Endothelial cell of umbilical vein (primary cell): ENCODE measurements around the gene MFRP. TPM values are rescaled to one million over a fixed set of nuclear protein-coding genes. Genes with fewer than 3 reads are reported as not detected.
A peak's percentile ranks its signal among the peaks of the same experiment; 100 is the strongest.

Source experiments
- BruUV-seq: library from RNA; stranded (reverse); fragments of 400-500 nt; replicated peaks from 2 replicates; lab custom pipeline; 2021; lab: Mats Ljungman, UMichigan
- CTCF ChIA-PET: fragments of 300-600, 350-600 bp; sonication (Branson Sonifier 250); formaldehyde crosslinking; loops from one replicate; lab custom pipeline; 2021; ENCODE audit warnings: antibody characterized with exemption, inconsistent platforms; lab: Charles Lee
- POLR2A ChIA-PET: fragments of 300-600, 350-600 bp; sonication (Branson Sonifier 250); formaldehyde crosslinking; loops from one replicate; lab custom pipeline; 2021; ENCODE audit warnings: antibody characterized with exemption, inconsistent platforms; lab: Charles Lee
- DNase-seq: peaks from one replicate; pipeline ENCODE4 v3.0.0-alpha.2; 2011; ENCODE audit warnings: low read depth, low spot score
- FAIRE-seq: peaks from 2 replicates; lab custom pipeline; 2011; peaks lifted over from hg19 to GRCh38; lab: Jason Lieb, UNC
- H2AFZ ChIP-seq: 2 replicates; pipeline ENCODE4 v1.6.0; 2012; ENCODE audit warnings: low read depth, low read length, control low read depth, inconsistent platforms
- H3K27ac ChIP-seq: 2 replicates; pipeline ENCODE4 v1.5.1; 2011; ENCODE audit warnings: low read depth, mild to moderate bottlenecking, control low read depth, low read length, moderate library complexity; ENCODE audit not compliant: insufficient read depth
- H3K27me3 ChIP-seq, 2 experiments: 2 replicates each; pipeline versions ENCODE4 v1.6.0 to v1.6.1; 2011; ENCODE audit warnings: low read length in 2 of 2, mixed read lengths in 1 of 2; ENCODE audit not compliant: control insufficient read depth in 2 of 2, insufficient read depth in 2 of 2
- H3K36me3 ChIP-seq, 2 experiments: 2 replicates in 1 of 2; 3 replicates in 1 of 2; pipeline ENCODE4 v1.5.1; 2011; ENCODE audit warnings: low read length in 2 of 2, mild to moderate bottlenecking in 1 of 2, moderate library complexity in 1 of 2; ENCODE audit not compliant: control insufficient read depth in 2 of 2, insufficient read depth in 2 of 2; ENCODE audit errors: extremely low read depth in 1 of 2
- H3K4me1 ChIP-seq: 3 replicates; pipeline ENCODE4 v1.5.1; 2011; ENCODE audit warnings: mild to moderate bottlenecking, low read length; ENCODE audit not compliant: control insufficient read depth, insufficient read depth; ENCODE audit errors: extremely low read depth
- H3K4me2 ChIP-seq: 2 replicates; pipeline ENCODE4 v1.6.1; 2011; ENCODE audit warnings: low read length, control low read depth, mixed read lengths; ENCODE audit not compliant: insufficient read depth
- H3K4me3 ChIP-seq, 3 experiments: fragments of 200-600 bp in 1 of 3; sonication (generic), shearing (Covaris generic) in 1 of 3; replicated peaks in 1 of 3; 2 replicates each; pipeline ENCODE4 v1.5.1; 2011 to 2016; ENCODE audit warnings: control low read depth in 3 of 3, low read length in 3 of 3, mild to moderate bottlenecking in 2 of 3, inconsistent platforms in 1 of 3, low read depth in 1 of 3, moderate library complexity in 1 of 3; ENCODE audit not compliant: insufficient read depth in 1 of 3
- H3K79me2 ChIP-seq: 2 replicates; pipeline ENCODE4 v1.6.0; 2012; ENCODE audit warnings: low read length, inconsistent platforms; ENCODE audit not compliant: control insufficient read depth, insufficient read depth
- H3K9ac ChIP-seq: replicated peaks from 2 replicates; pipeline ENCODE3; 2011; ENCODE audit warnings: low read length, control low read depth; ENCODE audit not compliant: insufficient read depth; ENCODE audit errors: extremely low read depth
- H3K9me1 ChIP-seq: replicated peaks from 3 replicates; pipeline ENCODE4 v1.6.0; 2011; ENCODE audit warnings: mild to moderate bottlenecking, low read length; ENCODE audit not compliant: control insufficient read depth, insufficient read depth; ENCODE audit errors: extremely low read depth
- H3K9me3 ChIP-seq: replicated peaks from 2 replicates; pipeline ENCODE4 v1.5.1; 2012; ENCODE audit warnings: low read length, inconsistent platforms; ENCODE audit not compliant: control insufficient read depth, insufficient read depth
- H4K20me1 ChIP-seq: replicated peaks from 2 replicates; pipeline ENCODE3; 2011; ENCODE audit warnings: mild to moderate bottlenecking, low read length; ENCODE audit not compliant: control insufficient read depth, insufficient read depth; ENCODE audit errors: extremely low read depth
- CTCF ChIP-seq, 2 donors: IDR thresholded peaks; 1 replicate in 1 of 2; 2 replicates in 1 of 2; pipeline ENCODE4 v1.5.1; 2011; ENCODE audit warnings: low read length in 2 of 2, mild to moderate bottlenecking in 2 of 2, moderate library complexity in 2 of 2, control low read depth in 1 of 2, inconsistent platforms in 1 of 2, low read depth in 1 of 2; ENCODE audit not compliant: insufficient read depth in 1 of 2; ENCODE audit errors: extremely low read depth in 1 of 2
- EZH2 ChIP-seq: IDR thresholded peaks from 2 replicates; pipeline ENCODE4 v1.6.1; 2012; ENCODE audit warnings: borderline replicate concordance, low read depth, mild to moderate bottlenecking, moderate library complexity, low read length, inconsistent platforms; ENCODE audit not compliant: severe bottlenecking
- FOS ChIP-seq: IDR thresholded peaks from 2 replicates; pipeline ENCODE4 v1.6.1; 2011; ENCODE audit warnings: mild to moderate bottlenecking, low read length, moderate library complexity, borderline replicate concordance; ENCODE audit not compliant: insufficient read depth
- GATA2 ChIP-seq: IDR thresholded peaks from 2 replicates; pipeline ENCODE4 v1.7.0; 2011; ENCODE audit warnings: low read depth, mild to moderate bottlenecking, moderate library complexity, mixed read lengths, low read length; ENCODE audit not compliant: insufficient read length, insufficient read depth
- JUN ChIP-seq: IDR thresholded peaks from 2 replicates; pipeline ENCODE4 v1.6.1; 2011; ENCODE audit warnings: borderline replicate concordance, low read depth; ENCODE audit not compliant: insufficient read length, insufficient read depth
- MAX ChIP-seq: IDR thresholded peaks from 2 replicates; pipeline ENCODE4 v1.6.1; 2011; ENCODE audit not compliant: insufficient read depth, insufficient read length
- MYC ChIP-seq: IDR thresholded peaks from one replicate; pipeline ENCODE4 v1.6.1; 2011; ENCODE audit warnings: mild to moderate bottlenecking, low read depth, low read length
- POLR2A ChIP-seq: IDR thresholded peaks from 2 replicates; pipeline ENCODE4 v1.6.1; 2012; ENCODE audit warnings: low read depth, mild to moderate bottlenecking, control low read depth, low read length
- POLR2AphosphoS5 ChIP-seq: IDR thresholded peaks from 2 replicates; pipeline ENCODE4 v1.6.1; 2012; ENCODE audit warnings: low read depth, mild to moderate bottlenecking, control low read depth, low read length, moderate library complexity; ENCODE audit not compliant: insufficient read depth
- dilution Hi-C: fragments of 300-500 bp; cut with MboI; formaldehyde crosslinking; loops from one replicate; pipeline ENCODE4 v1.15.0; 2019; ENCODE audit warnings: low sequenced_read_pairs; ENCODE audit not compliant: extremely low pct_ligation_motif_present
- intact Hi-C: fragments of 100-400 bp; cut with micrococcal nuclease; formaldehyde crosslinking; loops from one replicate; pipeline ENCODE4 v1.10.0; 2022
- polyA plus RNA-seq, 4 experiments: library from polyadenylated mRNA; depleted of rRNA in 3 of 4; stranded (reverse) in 3 of 4; unstranded in 1 of 4; fragments of >200 nt; gene quantifications; 2 replicates each; pipeline versions ENCODE4 v1.2.1 to v1.2.3, GENCODE V29; 2011 to 2012; ENCODE audit warnings: missing spikeins in 1 of 4
- total RNA-seq: library from RNA; stranded (reverse); gene quantifications from 2 replicates; pipeline ENCODE4 v1.2.3, GENCODE V29; 2021

MFRP gene
- total and polyA plus RNA-seq, 2 donors (not counting 3 experiments of a cell fraction or from before 2014, with no cell fraction given), result 0.08 TPM; not detected in 1

GRCh38 chr11:119381181-119381988 is 34.9 kb upstream of the MFRP start, which contains the start of gene USP2:
TSS of gene USP2 (minus strand) at chr11:119381690. CDS start at chr11:119373480, 8,210 bp downstream.
- dilution Hi-C loops, result no loop called here
- Histone ChIP-seq H3K9ac (peak within 1 kb of the TSS; percentile 17), H3K9me3 (no peaks in the 10 kb centered on the region), H3K9me1 (no peaks in the 10 kb centered on the region), H3K4me3 (peak within 1 kb of the TSS in 2 of 3 experiments; percentile 41 to 51), H4K20me1 (no peaks in the 10 kb centered on the region), H3K27me3 (peaks cover 7 to 14% of the 10 kb centered on the region in 2 experiments), H3K4me1 (peaks cover 10% of the 10 kb centered on the region), H3K79me2 (no peaks in the 10 kb centered on the region), H3K36me3 (no peaks in the 10 kb centered on the region), H3K27ac (no peak within 1 kb of the TSS), H2AFZ (peak within 1 kb of the TSS; percentile 86), H3K4me2 (peak within 1 kb of the TSS; percentile 75)
- peak; percentile 95 for DNase-seq
- ChIA-PET CTCF (interaction anchor here (0.8 to 4.6 kb wide), 12 partner anchors 9 to 96 kb away, joined by 3 to 44 read pairs (median 5); partner anchors contain the start of gene C1QTNF5), POLR2A (interaction anchor here (0.6 kb wide), 2 partner anchors 25 to 77 kb away, joined by 3 to 5 read pairs; no protein-coding TSS in a partner anchor)
- FAIRE-seq, result peak; percentile 97
- BruUV-seq, result no TSS peak
- intact Hi-C loops, result loop anchor here (1.0 to 2.0 kb wide), 3 partner anchors 61 to 237 kb away; no protein-coding TSS in a partner anchor
- peak; percentile 30 for TF ChIP-seq POLR2AphosphoS5
- TF ChIP-seq GATA2, result no peak
- TF ChIP-seq MYC, result no peak
- TF ChIP-seq POLR2A, result no peak
- no peak for TF ChIP-seq JUN
- TF ChIP-seq MAX, result peak; percentile 97
- TF ChIP-seq CTCF (IDR thresholded peaks at IDR 0.05; ENCODE audit: extremely low read depth in 1 of 2, insufficient read depth in 1 of 2, low read depth in 1 of 2, low read length in 2 of 2), result peak; percentile 92
- no peak for TF ChIP-seq FOS
- no peak for TF ChIP-seq EZH2
